Metanephros (tissue), 1 donor: ENCODE data around the gene CD300H. TPM values are rescaled to one million over a fixed set of nuclear protein-coding genes. Genes with fewer than 3 reads are reported as not detected.

Source experiments
- total RNA-seq: library from RNA; depleted of rRNA; stranded (reverse); fragments of >200 nt; gene quantifications from one replicate; pipeline ENCODE4 v1.2.3, GENCODE V29; 2014

CD300H gene
- not detected for total RNA-seq

GRCh38 chr17:74567397-74567796 is at the start of gene CD300H:
TSS of gene CD300H (minus strand) at chr17:74567509.

GRCh38 chr17:74592087-74592990 is 25.0 kb upstream of the CD300H start, which contains the start of gene CD300LD:
TSS of gene CD300LD (minus strand) at chr17:74592283. CDS start at chr17:74592202, 81 bp downstream.

GRCh38 chr17:74545843-74546230 is 21.5 kb downstream of the CD300H start, which contains the start of gene CD300C:
TSS of gene CD300C (minus strand) at chr17:74546115. CDS start at chr17:74545782, 333 bp downstream.

GRCh38 chr17:74531231-74531761 is 36.0 kb downstream of the CD300H start, which contains the start of gene CD300LB:
TSS of gene CD300LB (minus strand) at chr17:74531475. CDS start at chr17:74531350, 125 bp downstream.

Other genes starting within 250 kb of the CD300H start
- gene KIF19, start 241.3 kb downstream of the CD300H start, total RNA-seq = 0.23 TPM
- gene BTBD17, start 205.6 kb downstream of the CD300H start, total RNA-seq = 0.12 TPM
- 0.29 TPM for gene GPR142, start 200.0 kb downstream of the CD300H start, total RNA-seq
- gene GPRC5C, start 135.4 kb downstream of the CD300H start, total RNA-seq = 231 TPM
- 5.0 TPM for gene CD300A, start 100.9 kb downstream of the CD300H start, total RNA-seq
- 0.82 TPM for gene CD300LB, start 36.0 kb downstream of the CD300H start, total RNA-seq
- gene CD300C, start 21.4 kb downstream of the CD300H start, total RNA-seq = 1.2 TPM
- not detected for gene CD300LD, start 24.8 kb upstream of the CD300H start, total RNA-seq
- gene CD300E, start 56.2 kb upstream of the CD300H start, total RNA-seq = 1.1 TPM
- 3.0 TPM for gene CD300LF, start 145.4 kb upstream of the CD300H start, total RNA-seq
- 3.0 TPM for gene RAB37, start 169.7 kb upstream of the CD300H start, total RNA-seq
- gene NHERF1, start 181.1 kb upstream of the CD300H start, total RNA-seq = 48.7 TPM
- gene NAT9, start 208.8 kb upstream of the CD300H start, total RNA-seq = 33.6 TPM